Right lobe of liver (tissue), 4 donors: ENCODE data around the gene PAQR8.

Experiments
- POLR2A ChIP-seq: fragments of 450-650 bp; IDR thresholded peaks from one replicate; pipeline ENCODE4 v1.6.1; 2017; ENCODE audit warnings: antibody characterized with exemption, mild to moderate bottlenecking
- TF ChIP-seq, protein P1 (sequence below), 4 donors: fragments of 200-600 bp in 3 of 4; fragments of 450-650 bp in 1 of 4; IDR thresholded peaks; one replicate each; pipeline versions ENCODE4 v1.5.1 to v1.8.0; 2016 to 2022; ENCODE audit warnings: antibody characterized with exemption in 4 of 4, mild to moderate bottlenecking in 2 of 4
- donor health status: DM: no; HTN: no; CAD: no.
- donor health status: DM: no; HTN: no; CAD: no.
- donor health status: DM: no; HTN: yes; CAD: no.

DNA sequence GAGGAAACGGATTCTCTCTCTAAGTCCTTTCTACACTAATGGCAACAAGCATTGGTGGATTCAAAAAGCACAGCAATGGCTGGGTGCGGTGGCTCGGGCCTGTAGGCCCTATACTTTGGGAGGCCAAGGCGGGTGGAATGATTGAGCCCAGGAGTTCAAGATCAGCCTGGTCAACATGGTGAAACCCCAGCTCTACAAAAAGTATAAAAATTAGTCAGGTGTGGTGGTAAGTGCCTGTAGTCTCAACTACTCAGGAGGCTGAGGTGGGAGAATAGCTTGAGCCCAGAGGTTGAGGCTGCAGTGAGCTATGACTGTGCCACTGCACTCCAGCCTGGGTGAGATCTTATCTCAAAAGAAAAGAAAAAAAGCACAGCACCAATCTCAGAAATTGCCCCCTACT is 19.3 kb downstream of the PAQR8 start:
- TF ChIP-seq, protein P1, sequence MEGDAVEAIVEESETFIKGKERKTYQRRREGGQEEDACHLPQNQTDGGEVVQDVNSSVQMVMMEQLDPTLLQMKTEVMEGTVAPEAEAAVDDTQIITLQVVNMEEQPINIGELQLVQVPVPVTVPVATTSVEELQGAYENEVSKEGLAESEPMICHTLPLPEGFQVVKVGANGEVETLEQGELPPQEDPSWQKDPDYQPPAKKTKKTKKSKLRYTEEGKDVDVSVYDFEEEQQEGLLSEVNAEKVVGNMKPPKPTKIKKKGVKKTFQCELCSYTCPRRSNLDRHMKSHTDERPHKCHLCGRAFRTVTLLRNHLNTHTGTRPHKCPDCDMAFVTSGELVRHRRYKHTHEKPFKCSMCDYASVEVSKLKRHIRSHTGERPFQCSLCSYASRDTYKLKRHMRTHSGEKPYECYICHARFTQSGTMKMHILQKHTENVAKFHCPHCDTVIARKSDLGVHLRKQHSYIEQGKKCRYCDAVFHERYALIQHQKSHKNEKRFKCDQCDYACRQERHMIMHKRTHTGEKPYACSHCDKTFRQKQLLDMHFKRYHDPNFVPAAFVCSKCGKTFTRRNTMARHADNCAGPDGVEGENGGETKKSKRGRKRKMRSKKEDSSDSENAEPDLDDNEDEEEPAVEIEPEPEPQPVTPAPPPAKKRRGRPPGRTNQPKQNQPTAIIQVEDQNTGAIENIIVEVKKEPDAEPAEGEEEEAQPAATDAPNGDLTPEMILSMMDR (IDR thresholded peaks at IDR 0.05) = no peak
- TF ChIP-seq POLR2A = no peak
